HepG2 (cell line): ENCODE measurements around the gene ESF1. TPM values are rescaled to one million over a fixed set of nuclear protein-coding genes. Genes with fewer than 3 reads are reported as not detected.

Experiments
- ATAC-seq: fragments of 200-7000 bp; cut with Tn5 transposase; 3 replicates; pipeline ENCODE4 v1.9.1; 2020; ENCODE audit warnings: mild to moderate bottlenecking, moderate library complexity
- BruUV-seq: library from RNA; stranded (reverse); fragments of 400-500 nt; replicated peaks from 2 replicates; lab custom pipeline; 2021; lab: Mats Ljungman, UMichigan
- CTCF ChIA-PET: fragments of 300-600 bp; formaldehyde crosslinking; extraction: SDS; loops from one replicate; lab custom pipeline; 2021; ENCODE audit warnings: low total read pairs, inconsistent platforms, low intra/inter-chr PET ratio; lab: Yijun Ruan, JAX
- POLR2A ChIA-PET: fragments of 350-600 bp; sonication (Branson Sonifier 250); formaldehyde crosslinking; loops from one replicate; lab custom pipeline; 2020; ENCODE audit warnings: antibody characterized with exemption, inconsistent platforms; lab: Yijun Ruan, JAX
- DNase-seq: peaks from one replicate; pipeline ENCODE4 v3.0.0-alpha.2; 2015; ENCODE audit warnings: low spot score
- FAIRE-seq: peaks from 3 replicates; lab custom pipeline; 2011; peaks lifted over from hg19 to GRCh38; lab: Jason Lieb, UNC
- H2AFZ ChIP-seq: one replicate; pipeline ENCODE4 v1.6.1; 2011; ENCODE audit warnings: low read length, inconsistent platforms
- H3K27ac ChIP-seq: fragments of 300-600 bp; 3 replicates; pipeline ENCODE4 v1.8.0; 2011; ENCODE audit warnings: mixed run types, mild to moderate bottlenecking, mixed read lengths, low read length, inconsistent platforms; ENCODE audit not compliant: insufficient read depth; ENCODE audit errors: extremely low read length
- H3K27me3 ChIP-seq, 2 experiments: fragments of 200-600 bp in 1 of 2; 2 replicates in 1 of 2; 3 replicates in 1 of 2; pipeline versions ENCODE4 v1.6.0 to v1.8.0; 2011; ENCODE audit warnings: low read length in 2 of 2, mild to moderate bottlenecking in 2 of 2, moderate library complexity in 2 of 2, inconsistent platforms in 1 of 2; ENCODE audit not compliant: insufficient read depth in 2 of 2, control insufficient read depth in 1 of 2
- H3K36me3 ChIP-seq, 2 experiments: fragments of 200-600 bp in 1 of 2; replicated peaks in 1 of 2; 2 replicates in 1 of 2; 3 replicates in 1 of 2; pipeline versions ENCODE4 v1.5.1 to v1.8.0; 2011; ENCODE audit warnings: low read length in 2 of 2, inconsistent platforms in 1 of 2; ENCODE audit not compliant: insufficient read depth in 2 of 2, control insufficient read depth in 1 of 2
- H3K4me1 ChIP-seq: 2 replicates; pipeline ENCODE4 v1.5.1; 2012; ENCODE audit warnings: low read length, inconsistent platforms; ENCODE audit not compliant: insufficient read depth
- H3K4me2 ChIP-seq: 2 replicates; pipeline ENCODE4 v1.6.0; 2011; ENCODE audit warnings: low read depth, low read length, inconsistent platforms
- H3K4me3 ChIP-seq, 3 experiments: fragments of 200-600 bp in 1 of 3; sonication (generic), shearing (Covaris generic) in 1 of 3; replicated peaks in 1 of 3; 2 replicates each; pipeline ENCODE4 v1.5.1; 2011 to 2016; ENCODE audit warnings: low read length in 3 of 3, inconsistent platforms in 2 of 3, low read depth in 2 of 3, mild to moderate bottlenecking in 2 of 3, control low read depth in 1 of 3, mixed read lengths in 1 of 3; ENCODE audit not compliant: insufficient read depth in 1 of 3
- H3K79me2 ChIP-seq: one replicate; pipeline ENCODE4 v1.6.1; 2011; ENCODE audit warnings: low read length, inconsistent platforms; ENCODE audit not compliant: insufficient read depth
- H3K9ac ChIP-seq: 2 replicates; pipeline ENCODE4 v1.6.0; 2011; ENCODE audit warnings: mild to moderate bottlenecking, low read depth, low read length, inconsistent platforms; ENCODE audit not compliant: insufficient read depth
- H3K9me3 ChIP-seq: 2 replicates; pipeline ENCODE4 v1.5.1; 2012; ENCODE audit warnings: mild to moderate bottlenecking, low read length
- H4K20me1 ChIP-seq: 2 replicates; pipeline ENCODE4 v1.6.0; 2011; ENCODE audit warnings: inconsistent platforms, mild to moderate bottlenecking, low read length, moderate library complexity; ENCODE audit not compliant: insufficient read depth
- HOXA7 ChIP-seq: sonication (generic); formaldehyde crosslinking; IDR thresholded peaks from 2 replicates; pipeline ENCODE4 v1.8.1; 2022; ENCODE audit warnings: mild to moderate bottlenecking, missing genetic modification reagents, moderate library complexity
- ISX ChIP-seq: sonication (generic); formaldehyde crosslinking; conservative IDR thresholded peaks from 2 replicates; pipeline ENCODE4 v1.5.0; 2020; ENCODE audit warnings: missing genetic modification reagents
- KAT8 ChIP-seq: IDR thresholded peaks from 2 replicates; pipeline ENCODE4 v1.6.1; 2016; ENCODE audit warnings: missing genetic modification reagents, missing compliant biosample characterization
- RAD51 ChIP-seq: fragments of 450-650 bp; IDR thresholded peaks from 2 replicates; pipeline ENCODE4 v1.6.1; 2016; ENCODE audit warnings: borderline replicate concordance
- SPEN ChIP-seq: sonication (generic); formaldehyde crosslinking; IDR thresholded peaks from 2 replicates; pipeline ENCODE4 v1.5.1; 2020; ENCODE audit warnings: low read depth, mild to moderate bottlenecking, missing genetic modification reagents
- TAF1 ChIP-seq: sonication (generic); formaldehyde crosslinking; IDR thresholded peaks from 2 replicates; pipeline ENCODE4 v1.4.0; 2020; ENCODE audit warnings: missing genetic modification reagents
- ZBTB38 ChIP-seq: sonication (generic); formaldehyde crosslinking; IDR thresholded peaks from 2 replicates; pipeline ENCODE4 v1.5.1; 2020; ENCODE audit warnings: mild to moderate bottlenecking, missing genetic modification reagents
- ZMYM3 ChIP-seq: sonication (generic); formaldehyde crosslinking; IDR thresholded peaks from 2 replicates; pipeline ENCODE4 v1.5.1; 2020; ENCODE audit warnings: mild to moderate bottlenecking, missing genetic modification reagents
- ZNF121 ChIP-seq: sonication (generic); formaldehyde crosslinking; IDR thresholded peaks from 2 replicates; pipeline ENCODE4 v1.5.0; 2020; ENCODE audit warnings: mild to moderate bottlenecking, missing genetic modification reagents
- ZNF460 ChIP-seq: sonication (generic); formaldehyde crosslinking; IDR thresholded peaks from 2 replicates; pipeline ENCODE4 v1.5.1; 2020; ENCODE audit warnings: missing genetic modification reagents, mild to moderate bottlenecking, borderline replicate concordance
- ZNF687 ChIP-seq: sonication (generic); formaldehyde crosslinking; IDR thresholded peaks from 2 replicates; pipeline ENCODE4 v1.5.1; 2020; ENCODE audit warnings: mild to moderate bottlenecking, missing genetic modification reagents, moderate library complexity
- ZNF770 ChIP-seq: sonication (generic); formaldehyde crosslinking; IDR thresholded peaks from 2 replicates; pipeline ENCODE4 v1.5.0; 2020; ENCODE audit warnings: mild to moderate bottlenecking, missing genetic modification reagents
- WGBS: methylation state at CpG from one replicate; pipeline ENCODE4 v1.1.6; 2017; ENCODE audit warnings: low lambda C conversion rate; 5-methylcytosine and 5-hydroxymethylcytosine counted together
- in situ Hi-C: cut with HindIII; loops from 2 replicates; pipeline ENCODE4 v1.10.0; 2017; ENCODE audit warnings: low pct_unique_long_range_greater_than_20kb; ENCODE audit not compliant: extremely low pct_ligation_motif_present
- intact Hi-C: fragments of 100-400 bp; cut with micrococcal nuclease; formaldehyde crosslinking; loops from one replicate; pipeline ENCODE4 v1.10.0; 2022; ENCODE audit not compliant: unreplicated experiment
- polyA plus RNA-seq, 8 experiments: library from polyadenylated mRNA; depleted of rRNA in 3 of 8; stranded (reverse) in 7 of 8; unstranded in 1 of 8; fragments of >200 nt; fragmentation: Illumina TruSeq in 4 of 8; extraction: Trizol in 4 of 8; gene quantifications; 2 replicates each; pipeline versions ENCODE4 v1.2.1 to v1.2.3, GENCODE V29; 2011 to 2016; ENCODE audit warnings: low read depth in 4 of 8, missing spikeins in 1 of 8, mixed read lengths in 1 of 8; ENCODE audit not compliant: insufficient read depth in 1 of 8
- total RNA-seq, 5 experiments: library from RNA; depleted of rRNA; stranded (reverse); fragments of >200 nt; fragmentation: Illumina TruSeq; extraction: Trizol; gene quantifications; 2 replicates each; pipeline ENCODE4 v1.2.3, GENCODE V29; 2016; ENCODE audit warnings: low read depth in 1 of 5
- TF ChIP-seq, protein P1 (sequence below): sonication (generic); formaldehyde crosslinking; IDR thresholded peaks from 2 replicates; pipeline ENCODE4 v1.8.1; 2023; ENCODE audit warnings: missing genetic modification reagents, mild to moderate bottlenecking, borderline replicate concordance
- TF ChIP-seq, protein P2 (sequence below): sonication (generic); formaldehyde crosslinking; IDR thresholded peaks from 2 replicates; pipeline ENCODE4 v1.5.0; 2020; ENCODE audit warnings: missing genetic modification reagents

Gene ESF1
- total and polyA plus RNA-seq, 2 of the 13 experiments (the other 11 are each of a cell fraction or from before 2014, with no cell fraction given), result 7.3 to 66.9 TPM

DNA sequence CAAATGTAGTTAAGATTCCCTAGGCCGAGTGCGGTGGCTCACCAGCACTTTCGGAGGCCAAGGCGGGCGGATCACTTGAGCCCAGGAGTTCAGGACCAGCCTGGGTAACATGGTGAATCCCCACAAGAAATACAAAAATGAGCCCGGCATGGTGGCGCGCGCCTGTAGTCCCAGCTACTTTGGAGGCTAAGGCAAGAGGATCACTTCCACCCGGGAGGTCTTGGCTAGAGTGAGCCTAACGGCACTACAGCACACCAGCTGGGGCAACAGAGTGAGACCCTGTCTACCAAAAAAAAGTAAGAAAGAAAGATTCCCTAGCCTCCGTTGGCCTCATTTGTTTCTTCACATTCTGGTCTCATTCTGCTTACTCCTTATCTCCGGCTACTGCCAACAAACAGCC is 1.2 kb downstream of the ESF1 start:
- no peaks in the 10 kb centered on the region; a peak in 1 of 5 replicates for H3K27me3 ChIP-seq
- peak overlapping the region; percentile 88 for H3K4me2 ChIP-seq
- no peak overlapping the region for H2AFZ ChIP-seq
- in situ Hi-C loops, result loop anchor here (10.0 kb wide), 2 partner anchors 809 to 859 kb away; no protein-coding TSS in a partner anchor
- peaks cover 65% of the 10 kb centered on the region for H3K4me1 ChIP-seq
- no peak for ATAC-seq
- intact Hi-C loops, result loop anchor here (5.0 to 10.0 kb wide), 3 partner anchors 459 to 776 kb away; partner anchors contain the start of gene SPTLC3
- no peak for DNase-seq
- FAIRE-seq, result no peak
- TF ChIP-seq ZNF121, result peak; percentile 65; the same call in 1 of the 2 replicates
- TF ChIP-seq KAT8 (CRISPR knock-in tag), result 0 out of 2 replicates have a peak, but pooled peaks have one; percentile 11
- TF ChIP-seq ZNF460, result peak; percentile 76; the same call in 1 of the 2 replicates
- TF ChIP-seq, protein P1, sequence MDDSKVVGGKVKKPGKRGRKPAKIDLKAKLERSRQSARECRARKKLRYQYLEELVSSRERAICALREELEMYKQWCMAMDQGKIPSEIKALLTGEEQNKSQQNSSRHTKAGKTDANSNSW (CRISPR knock-in tag), result 0 out of 2 replicates have a peak, but pooled peaks have one; percentile 29
- no peak for TF ChIP-seq ISX (CRISPR knock-in tag)
- TF ChIP-seq ZBTB38 (CRISPR knock-in tag), result peak; percentile 84; the same call in 1 of the 2 replicates
- peak; percentile 51; the same call in 1 of the 2 replicates for TF ChIP-seq ZNF770
- TF ChIP-seq SPEN (CRISPR knock-in tag), result no peak
- no peak for TF ChIP-seq TAF1 (CRISPR knock-in tag)
- TF ChIP-seq RAD51, result no peak
- TF ChIP-seq ZMYM3 (CRISPR knock-in tag), result peak; percentile 47; the same call in 1 of the 2 replicates
- TF ChIP-seq ZNF687 (CRISPR knock-in tag), result peak; percentile 32; the same call in 1 of the 2 replicates
- TF ChIP-seq, protein P2, sequence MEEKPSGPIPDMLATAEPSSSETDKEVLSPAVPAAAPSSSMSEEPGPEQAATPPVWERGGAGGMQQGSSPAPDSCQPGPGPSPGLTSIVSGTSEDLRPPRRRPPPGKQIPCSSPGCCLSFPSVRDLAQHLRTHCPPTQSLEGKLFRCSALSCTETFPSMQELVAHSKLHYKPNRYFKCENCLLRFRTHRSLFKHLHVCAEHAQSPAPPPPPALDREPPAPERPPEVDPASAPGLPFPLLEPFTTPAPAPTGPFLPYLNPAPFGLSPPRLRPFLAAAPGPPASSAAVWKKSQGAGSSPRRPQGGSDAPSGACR (CRISPR knock-in tag), result 0 out of 2 replicates have a peak, but pooled peaks have one; percentile 21
- TF ChIP-seq HOXA7 (CRISPR knock-in tag), result no peak
- no peaks in the 10 kb centered on the region for H3K9me3 ChIP-seq
- no peaks in the 10 kb centered on the region; the same call in 1 of the 2 replicates for H4K20me1 ChIP-seq
- peak overlapping the region; percentile 84 to 90 (median 86) for H3K4me3 ChIP-seq
- H3K27ac ChIP-seq, result peak overlapping the region; percentile 93
- 50% methylated on average over 13 of the region's 13 CpGs for WGBS
- POLR2A ChIA-PET, result interaction anchor here (1.6 to 3.1 kb wide), 4 partner anchors 8 to 93 kb away, joined by 5 to 24 read pairs (median 8); no protein-coding TSS in a partner anchor
- no TSS peak for BruUV-seq
- peak overlapping the region; percentile 83 for H3K9ac ChIP-seq
- H3K79me2 ChIP-seq, result peaks cover 80% of the 10 kb centered on the region
- H3K36me3 ChIP-seq, result peaks cover 13 to 40% of the 10 kb centered on the region in 2 experiments
- CTCF ChIA-PET, result no interaction called here
